HG03108 (cell line): ENCODE data around the gene TBC1D2.
A peak's percentile ranks its signal among the peaks of the same experiment; 100 is the strongest.
"Not testable (repeated sequence)": the region's sequence is repeated elsewhere in the genome, so short reads cannot be mapped to it uniquely, and the experiment has no call there.

Source experiments
- ATAC-seq: cut with Tn5 transposase; IDR thresholded peaks from one replicate; pipeline ENCODE4 v1.9.1; 2021; ENCODE audit warnings: moderate library complexity; ENCODE audit not compliant: unreplicated experiment

The TBC1D2 gene, protein sequence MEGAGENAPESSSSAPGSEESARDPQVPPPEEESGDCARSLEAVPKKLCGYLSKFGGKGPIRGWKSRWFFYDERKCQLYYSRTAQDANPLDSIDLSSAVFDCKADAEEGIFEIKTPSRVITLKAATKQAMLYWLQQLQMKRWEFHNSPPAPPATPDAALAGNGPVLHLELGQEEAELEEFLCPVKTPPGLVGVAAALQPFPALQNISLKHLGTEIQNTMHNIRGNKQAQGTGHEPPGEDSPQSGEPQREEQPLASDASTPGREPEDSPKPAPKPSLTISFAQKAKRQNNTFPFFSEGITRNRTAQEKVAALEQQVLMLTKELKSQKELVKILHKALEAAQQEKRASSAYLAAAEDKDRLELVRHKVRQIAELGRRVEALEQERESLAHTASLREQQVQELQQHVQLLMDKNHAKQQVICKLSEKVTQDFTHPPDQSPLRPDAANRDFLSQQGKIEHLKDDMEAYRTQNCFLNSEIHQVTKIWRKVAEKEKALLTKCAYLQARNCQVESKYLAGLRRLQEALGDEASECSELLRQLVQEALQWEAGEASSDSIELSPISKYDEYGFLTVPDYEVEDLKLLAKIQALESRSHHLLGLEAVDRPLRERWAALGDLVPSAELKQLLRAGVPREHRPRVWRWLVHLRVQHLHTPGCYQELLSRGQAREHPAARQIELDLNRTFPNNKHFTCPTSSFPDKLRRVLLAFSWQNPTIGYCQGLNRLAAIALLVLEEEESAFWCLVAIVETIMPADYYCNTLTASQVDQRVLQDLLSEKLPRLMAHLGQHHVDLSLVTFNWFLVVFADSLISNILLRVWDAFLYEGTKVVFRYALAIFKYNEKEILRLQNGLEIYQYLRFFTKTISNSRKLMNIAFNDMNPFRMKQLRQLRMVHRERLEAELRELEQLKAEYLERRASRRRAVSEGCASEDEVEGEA

DNA sequence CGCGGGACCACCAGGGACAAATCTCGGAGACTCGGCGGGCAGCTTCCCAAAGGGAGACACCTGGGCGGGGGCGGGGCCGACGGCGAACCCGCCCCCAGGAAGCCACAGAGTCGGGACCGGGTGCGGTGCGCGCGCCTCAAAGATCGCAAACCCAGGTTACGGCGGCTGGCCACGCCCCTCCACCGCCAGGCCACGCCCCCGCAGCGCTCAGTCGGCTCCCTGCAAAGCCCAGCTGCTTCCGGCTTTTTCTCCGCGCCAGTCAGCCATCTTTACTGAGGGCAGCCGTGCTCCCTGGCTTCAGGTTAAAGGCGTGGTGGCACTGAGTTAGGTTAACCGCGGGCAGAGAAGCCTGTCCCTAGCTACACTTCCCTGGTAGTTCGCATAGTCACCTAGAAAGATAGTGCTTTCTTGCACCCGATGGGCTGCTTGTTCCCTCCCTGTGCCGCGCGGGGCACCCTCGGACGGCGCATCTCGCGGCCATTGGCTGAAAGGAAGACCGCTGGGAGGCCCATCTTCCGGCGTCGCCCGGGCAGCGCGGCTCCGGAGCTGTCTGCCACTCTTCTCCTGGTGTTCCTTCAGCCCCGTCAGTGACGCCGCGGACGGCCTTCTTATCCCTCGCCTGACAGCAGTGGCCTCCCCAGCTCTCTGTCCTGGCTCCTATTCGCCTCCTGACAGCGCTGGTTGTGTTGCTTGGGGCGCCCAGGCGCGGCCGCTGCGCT is at the start of gene TBC1D2:
TBC1D2 (minus strand) TSS at position 72 of the 719 bp plus-strand sequence. CDS start 108 bp downstream, outside the sequence.
- peak; percentile 82 for ATAC-seq

DNA sequence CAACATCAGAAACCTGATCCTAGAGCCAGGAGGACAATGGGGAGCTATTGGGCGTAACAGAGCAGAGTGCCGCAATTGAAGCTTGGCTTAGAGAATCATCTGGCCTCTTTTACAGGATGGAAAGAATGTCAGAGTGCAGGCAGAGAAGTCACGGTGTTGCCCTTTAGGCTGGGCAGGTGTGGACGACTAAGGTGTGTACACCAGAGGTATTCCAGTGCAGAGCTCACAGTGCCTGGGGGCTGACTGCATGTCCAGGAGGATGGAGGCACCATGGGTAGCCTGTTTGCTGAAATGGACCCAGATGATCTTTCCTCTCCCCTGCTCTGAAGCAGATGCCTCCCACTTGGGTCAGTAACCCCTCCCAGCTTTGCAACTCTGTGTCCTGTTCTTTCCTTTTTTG is 48.9 kb upstream of the TBC1D2 start:
- no peak for ATAC-seq

DNA sequence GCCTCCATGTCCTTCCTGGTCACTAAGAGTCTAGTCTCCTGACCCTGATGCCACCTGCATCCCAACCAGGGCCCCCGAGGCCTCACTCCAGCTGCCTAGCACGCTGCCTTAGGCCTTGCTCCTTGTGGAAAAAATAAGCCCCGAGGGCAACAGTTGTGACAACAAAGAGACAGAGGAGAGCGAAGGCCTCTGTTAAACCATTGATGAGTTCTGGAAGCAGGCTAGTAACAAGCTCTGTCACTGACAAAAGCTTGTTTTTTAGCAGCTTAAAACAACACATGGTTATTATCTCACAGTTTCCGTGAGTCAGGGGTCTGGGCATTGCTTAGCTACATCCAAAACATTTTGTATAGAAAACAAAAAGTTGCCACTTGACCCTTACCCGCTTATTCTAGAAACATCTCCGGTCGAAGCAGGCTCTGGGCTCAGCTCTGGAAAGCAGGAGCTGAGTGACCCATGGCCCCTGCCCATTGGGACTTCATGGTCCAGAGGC is 48.2 kb upstream of the TBC1D2 start:
- ATAC-seq, result no peak

DNA sequence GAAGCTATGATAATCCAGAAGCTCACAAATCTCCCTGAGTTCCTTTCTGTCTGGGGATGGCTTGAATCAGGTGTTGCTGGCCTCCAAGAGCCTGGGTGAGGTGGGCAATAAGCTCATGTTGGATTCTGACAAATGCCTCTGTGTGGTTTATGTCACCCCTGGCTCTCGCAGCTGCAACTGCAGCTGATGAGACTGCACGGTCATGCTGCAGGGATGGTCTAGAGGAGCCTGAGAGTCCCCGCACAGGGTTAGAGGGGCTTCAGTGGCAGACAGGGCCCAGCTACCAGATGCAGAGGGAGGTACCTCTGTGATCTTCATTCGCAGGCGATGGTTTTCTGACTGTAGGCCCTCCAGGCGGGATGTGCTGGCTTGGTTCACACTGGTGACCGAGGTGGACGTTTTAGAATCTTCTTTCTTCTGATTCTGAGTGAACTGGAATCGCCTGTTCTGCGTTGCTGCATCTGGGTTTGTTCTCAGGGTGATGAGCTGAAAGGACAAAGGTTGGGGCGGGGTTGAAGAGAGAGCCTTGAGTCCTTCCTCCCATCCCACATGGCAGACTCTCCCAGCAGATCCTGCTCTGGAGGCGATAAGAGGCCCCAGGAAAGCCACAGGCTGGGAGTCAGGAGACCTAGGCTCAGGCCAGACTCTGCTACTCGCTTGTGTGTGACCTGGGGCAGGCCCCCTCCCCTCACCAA is 47.6 kb upstream of the TBC1D2 start:
- no peak for ATAC-seq

DNA sequence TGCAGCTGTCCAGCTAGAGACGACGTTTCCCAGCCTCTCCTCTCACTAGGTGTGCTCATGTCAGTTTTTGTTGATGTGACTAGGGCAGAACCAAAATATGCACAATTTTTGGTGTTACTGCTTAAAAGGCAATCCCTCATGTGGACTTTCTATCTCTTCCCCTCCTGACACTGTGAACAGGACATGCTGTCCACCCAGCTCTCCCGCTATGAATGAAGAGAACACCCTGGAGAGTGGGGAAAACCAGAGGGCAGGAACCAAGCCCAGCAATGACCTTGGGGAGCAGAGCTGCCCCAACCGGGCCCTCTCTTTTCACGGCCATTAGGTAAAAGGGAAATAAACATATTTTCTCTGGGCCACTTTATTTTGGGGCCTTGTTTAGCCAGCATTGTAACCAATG is 46.7 kb upstream of the TBC1D2 start:
- ATAC-seq, result no peak

DNA sequence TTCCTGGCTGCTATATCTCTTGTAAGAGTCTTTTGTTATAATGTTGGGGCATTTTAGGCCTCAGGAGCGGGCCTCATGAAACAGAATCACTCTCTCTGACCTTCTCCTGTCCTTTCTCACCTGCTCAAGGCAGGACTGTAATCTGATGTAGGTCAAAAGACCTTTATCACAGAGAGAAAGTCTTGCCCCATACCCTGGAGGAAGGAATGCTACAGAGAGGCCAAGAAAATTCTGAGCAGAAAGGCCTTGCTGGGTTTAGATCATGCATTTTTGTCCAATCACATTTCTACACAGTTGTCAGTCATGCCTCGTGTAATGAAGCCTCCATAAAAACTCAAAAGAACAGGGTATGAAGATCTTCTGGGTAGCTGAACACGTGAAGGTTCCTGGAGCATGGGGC is 45.2 kb upstream of the TBC1D2 start:
- no peak for ATAC-seq

DNA sequence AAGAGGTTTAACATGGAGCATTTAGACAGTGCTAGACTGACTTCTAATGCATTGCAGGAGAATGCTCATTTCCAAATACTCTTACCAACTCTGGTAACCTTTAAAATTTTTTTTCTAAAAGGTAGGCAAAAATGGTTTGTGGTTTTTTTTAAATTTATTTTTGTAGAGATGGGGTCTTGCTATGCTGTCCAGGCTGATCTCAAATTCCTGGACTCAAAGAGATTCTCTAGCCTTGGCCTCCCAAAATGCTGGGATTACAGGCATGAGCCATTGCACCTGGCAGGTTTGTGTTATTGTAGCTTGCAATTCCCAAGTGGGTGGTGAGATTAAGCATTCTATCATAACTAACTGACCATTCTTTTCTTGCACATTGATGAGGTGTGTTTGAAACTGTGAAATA is 43.0 kb upstream of the TBC1D2 start:
- no peak for ATAC-seq

DNA sequence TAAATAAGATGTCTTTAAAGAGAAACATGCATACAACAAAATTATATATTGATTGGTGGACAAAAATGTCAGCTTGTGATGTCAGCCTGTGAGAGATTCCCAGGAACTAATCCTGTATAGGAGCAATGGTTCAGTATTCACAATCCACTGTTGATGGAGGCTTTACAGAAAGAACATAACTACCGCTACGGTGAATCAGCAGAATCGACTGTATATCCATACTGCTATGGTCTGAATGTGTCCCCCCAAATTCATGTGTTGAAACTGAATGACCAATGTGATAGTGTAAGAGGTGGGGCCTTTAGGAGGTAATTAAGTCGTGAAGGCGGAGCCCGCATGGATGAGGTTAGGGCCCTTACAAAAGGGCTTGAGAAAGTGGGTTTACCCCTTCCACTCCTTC is 40.4 kb upstream of the TBC1D2 start:
- ATAC-seq, result no peak

DNA sequence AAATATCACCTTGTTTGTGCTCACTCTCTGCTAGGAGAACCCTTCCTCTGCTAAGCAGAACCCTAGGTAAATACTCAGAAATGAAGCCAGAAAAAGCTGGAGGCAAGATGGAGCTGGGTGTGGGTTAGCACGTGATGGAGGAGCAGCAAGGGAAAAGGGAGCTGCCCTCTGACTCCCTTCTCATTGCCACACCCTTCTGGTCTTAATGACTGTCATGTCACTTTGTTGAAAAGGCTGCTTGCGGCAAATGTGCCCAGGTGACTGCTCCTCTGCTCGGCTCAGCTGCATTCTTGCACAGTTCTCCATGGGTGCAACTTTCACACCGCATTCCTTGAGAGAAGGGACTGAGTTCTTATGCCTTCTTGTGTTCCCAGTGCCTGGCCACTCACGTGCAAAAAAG is 36.4 kb upstream of the TBC1D2 start:
- no peak for ATAC-seq

DNA sequence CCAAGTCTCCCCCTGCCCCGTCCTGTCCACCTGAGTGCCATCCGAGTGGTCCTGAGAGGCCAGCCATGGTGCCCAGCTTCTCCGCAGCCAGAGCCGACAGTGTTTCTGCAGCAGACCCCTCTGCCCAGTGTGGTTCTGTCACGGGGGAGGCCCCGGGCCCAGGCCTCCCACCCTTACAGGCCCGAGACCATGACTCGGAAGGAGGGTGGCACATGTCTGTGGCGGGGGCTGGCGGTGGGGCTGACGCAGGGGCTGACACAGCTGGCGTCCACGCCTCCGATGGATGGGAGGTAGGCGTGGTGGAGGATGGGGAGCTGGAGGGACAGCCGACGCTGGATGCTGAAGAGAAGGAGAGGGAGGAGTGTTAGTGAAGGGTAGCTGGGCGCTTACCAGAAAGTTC is 35.0 kb upstream of the TBC1D2 start:
- no peak for ATAC-seq

DNA sequence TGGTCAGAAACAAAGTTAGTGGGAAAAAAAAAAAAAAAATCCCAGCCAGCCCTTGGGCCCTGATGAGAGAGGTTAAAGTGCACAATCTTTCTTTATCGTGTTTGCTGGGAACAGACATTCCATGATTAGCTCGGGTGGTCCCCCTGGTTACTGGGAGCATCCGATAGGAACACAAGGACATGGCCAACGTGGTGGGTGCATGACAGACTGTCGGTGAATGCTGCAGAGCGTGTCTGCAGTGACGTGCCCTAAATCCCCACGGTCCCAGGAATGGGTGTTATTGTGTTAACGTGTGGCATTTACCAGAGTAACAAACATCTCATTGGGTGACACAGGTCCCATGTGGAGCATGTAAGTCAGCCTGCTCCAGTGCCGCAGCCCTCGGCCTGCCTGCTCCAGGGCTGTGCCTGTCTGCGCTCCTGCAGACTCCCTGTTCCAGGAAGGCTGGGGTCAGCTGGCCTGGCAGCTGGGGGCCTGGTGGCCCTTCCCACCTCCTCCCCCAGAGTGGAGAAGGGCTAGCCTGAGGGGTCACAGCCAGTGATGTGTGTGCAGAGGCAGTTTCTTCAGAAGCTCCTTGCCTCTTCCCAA is 34.3 kb upstream of the TBC1D2 start:
- no peak for ATAC-seq

DNA sequence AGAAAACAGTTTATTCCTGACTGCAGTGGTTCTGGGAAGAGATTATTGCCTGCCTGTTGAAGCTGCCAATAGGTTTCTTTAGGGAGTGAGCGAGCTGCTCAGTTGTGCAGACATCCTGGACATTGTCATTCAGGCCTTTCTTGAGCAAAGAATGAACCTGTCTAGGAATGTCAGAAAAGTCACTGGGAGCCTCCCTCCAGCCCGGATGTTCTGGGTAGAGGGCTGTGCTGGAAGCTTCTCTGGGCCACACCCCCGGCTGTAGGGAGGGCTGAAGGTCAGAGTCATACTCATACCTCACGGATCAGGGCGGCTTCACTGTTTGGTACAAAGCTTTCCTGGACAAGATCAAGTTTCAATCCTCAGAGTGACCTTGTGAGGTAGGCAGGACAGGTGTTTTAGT is 33.4 kb upstream of the TBC1D2 start:
- ATAC-seq, result no peak

DNA sequence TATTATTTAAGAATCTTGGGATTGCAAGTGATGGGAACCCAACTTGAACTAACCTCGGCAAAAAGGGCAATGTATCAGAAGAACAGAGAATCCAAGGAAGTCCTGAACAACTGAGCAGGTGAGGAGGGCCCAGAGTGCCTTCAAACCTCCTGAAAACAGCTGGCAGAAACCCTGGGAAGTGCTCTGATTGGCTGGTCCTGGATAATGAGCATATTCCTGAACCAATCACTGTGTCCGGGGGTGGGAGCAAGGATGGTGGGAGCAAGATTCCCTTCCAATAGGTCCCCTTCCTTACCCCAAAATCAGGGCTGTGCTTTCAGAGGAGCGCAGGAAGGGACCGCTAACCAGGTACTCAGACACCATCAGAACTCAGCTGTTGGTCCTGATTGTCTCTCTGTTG is 31.9 kb upstream of the TBC1D2 start:
- ATAC-seq, result no peak

DNA sequence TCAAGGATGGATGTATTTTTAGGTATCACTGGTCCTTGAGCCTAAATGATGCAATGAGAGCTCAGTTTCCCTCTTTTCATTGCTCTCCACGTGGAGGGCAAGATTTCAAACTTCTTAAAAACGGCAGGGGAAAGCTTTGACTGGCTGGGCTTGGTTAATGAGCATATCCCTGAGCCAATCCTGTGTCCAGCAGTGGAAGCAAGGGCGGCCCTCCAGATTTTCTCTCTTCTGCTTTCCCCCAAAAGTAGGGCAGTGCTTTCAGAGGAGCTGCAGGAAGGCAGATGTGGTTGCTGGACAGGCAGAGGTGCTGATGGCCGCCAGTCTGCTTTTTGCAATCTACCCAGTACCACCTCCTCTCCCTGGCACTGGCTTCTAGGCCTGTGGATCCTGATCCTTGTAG is 30.0 kb upstream of the TBC1D2 start:
- ATAC-seq, result no peak

DNA sequence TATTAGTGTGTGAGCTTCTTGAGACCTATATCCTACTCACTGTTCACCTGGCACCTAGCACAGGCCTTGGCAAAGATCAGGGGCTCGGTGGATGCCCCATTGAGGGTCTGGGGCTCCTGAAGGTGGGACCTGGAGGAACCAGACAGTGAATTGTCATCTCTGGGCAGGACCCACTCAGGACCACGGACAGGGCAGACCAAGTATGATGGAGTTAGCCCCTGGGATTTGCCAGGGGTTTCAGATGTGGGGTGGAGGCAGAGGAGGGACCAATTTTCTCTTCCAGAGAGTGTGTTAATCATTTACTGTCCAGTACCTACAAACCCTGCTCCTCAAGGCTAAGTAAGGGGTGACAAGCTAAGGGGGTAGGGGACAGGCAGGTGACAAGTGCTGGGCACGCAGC is 29.3 kb upstream of the TBC1D2 start:
- no peak for ATAC-seq

DNA sequence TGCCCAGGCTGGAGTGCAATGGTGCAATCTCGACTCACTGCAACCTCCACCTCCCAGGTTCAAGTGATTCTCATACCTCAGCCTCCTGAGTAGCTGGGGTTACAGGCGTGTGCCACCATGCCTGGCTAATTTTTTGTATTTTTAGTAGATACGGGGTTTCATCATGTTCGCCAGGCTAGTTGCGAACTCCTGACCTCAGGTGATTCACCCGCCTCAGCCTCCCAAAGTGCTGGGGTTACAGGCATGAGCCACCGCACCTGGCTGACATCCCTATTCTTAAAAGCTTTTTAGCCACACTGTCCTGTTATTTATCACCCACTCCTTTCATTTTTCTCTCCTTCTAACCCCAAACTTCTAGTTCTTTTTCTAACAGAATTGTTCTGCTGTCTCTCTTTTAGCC is 27.7 kb upstream of the TBC1D2 start:
- ATAC-seq, result not testable (repeated sequence)

DNA sequence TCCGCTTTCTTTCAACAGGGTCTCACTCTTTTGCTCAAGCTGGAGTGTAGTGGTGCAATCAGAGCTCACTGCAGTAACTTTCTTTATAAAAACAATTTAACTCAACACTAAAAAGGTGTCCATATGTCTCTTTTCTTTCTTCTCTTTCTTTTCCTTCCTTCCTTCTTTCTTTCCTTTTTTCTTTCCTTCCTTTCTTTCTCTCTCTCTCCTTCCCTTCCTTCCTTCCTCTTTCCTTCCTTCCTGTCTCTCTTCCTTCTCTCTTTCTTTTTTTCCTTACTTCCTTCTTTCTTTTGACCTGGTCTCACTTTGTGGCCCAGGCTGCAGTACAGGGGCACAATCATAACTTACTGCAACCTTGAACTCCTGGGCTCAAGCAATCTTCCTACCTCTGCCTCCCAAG is 25.8 kb upstream of the TBC1D2 start:
- no peak for ATAC-seq

DNA sequence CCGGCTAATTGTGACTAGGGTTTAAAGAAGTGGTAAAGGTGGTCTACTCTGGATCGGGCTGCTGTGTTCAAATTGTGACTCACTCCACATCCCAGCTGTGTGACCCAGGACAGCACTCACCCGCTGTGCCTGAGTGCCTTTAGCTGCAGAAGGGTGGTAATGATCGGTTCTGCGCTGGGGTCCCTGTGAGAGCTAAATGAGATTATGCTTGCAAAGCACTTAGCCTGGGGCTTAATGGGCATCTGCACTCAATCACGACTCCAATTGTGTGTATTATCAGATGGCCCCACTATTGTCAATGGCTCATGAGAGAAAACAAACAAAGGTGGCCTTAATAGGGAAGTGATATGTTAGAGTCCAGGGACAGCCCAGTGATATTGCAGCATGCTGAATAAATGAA is 25.1 kb upstream of the TBC1D2 start:
- no peak for ATAC-seq

DNA sequence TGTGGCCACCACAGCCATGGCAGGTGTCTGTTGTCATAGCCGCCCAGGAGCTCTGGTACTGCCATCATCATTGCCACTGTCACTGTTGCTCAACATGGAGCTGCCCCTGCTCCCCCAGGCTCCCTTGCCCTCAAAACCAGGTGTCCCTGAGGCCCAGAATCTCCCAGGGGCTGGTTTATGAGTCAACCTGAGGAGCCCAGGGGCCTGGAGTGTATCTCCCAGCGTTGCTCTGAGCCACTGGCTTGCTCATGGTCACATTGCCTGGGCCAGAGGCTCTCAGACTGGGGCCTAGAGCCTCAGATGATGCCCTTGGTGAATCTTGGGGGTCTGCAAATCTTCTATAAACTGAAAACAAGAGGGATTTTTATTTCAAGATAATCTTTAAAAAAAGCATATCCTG is 24.7 kb upstream of the TBC1D2 start:
- no peak for ATAC-seq

DNA sequence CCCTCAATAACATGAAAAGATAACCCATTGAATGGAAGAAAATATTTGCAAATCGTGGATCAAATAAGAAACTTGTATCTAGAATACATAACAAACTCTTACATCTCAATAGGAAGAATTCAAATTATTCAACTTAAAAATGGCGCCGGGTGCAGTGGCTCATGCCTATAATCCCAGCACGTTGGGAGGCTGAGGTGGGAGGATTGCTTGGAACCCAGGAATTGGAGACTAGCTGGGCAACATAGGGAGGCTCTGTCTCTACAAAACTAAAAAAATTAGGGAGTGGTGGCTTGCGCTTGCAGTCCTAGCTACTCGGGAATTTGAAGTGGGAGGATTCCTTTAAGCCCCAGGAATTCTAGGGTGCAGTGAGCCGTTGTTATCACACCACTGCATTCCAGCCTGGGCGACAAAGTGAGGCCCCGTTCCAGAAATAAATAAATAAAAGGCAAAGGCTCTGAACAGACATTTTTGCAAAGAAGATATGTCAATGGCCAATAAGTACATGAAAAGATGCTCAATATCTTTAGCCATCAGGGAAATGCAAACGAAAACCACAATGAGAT is 21.5 kb upstream of the TBC1D2 start:
- no peak for ATAC-seq
